Body of pancreas (tissue), 4 donors: ENCODE data around the gene ABHD16A. TPM values are rescaled to one million over a fixed set of nuclear protein-coding genes. Genes with fewer than 3 reads are reported as not detected.

Source experiments
- ATAC-seq: fragments of 150-250 bp; one replicate; pipeline ENCODE4 v1.9.1; 2016
- DNase-seq, 4 donors: peaks; one replicate each; pipeline ENCODE4 v3.0.0-alpha.2; 2019
- H3K27ac ChIP-seq, 4 donors: fragments of 200-600 bp; sonication (generic); 1 replicate in 3 of 4; 2 replicates in 1 of 4; pipeline versions ENCODE4 v1.5.1 to v1.6.1; 2016 to 2019; ENCODE audit warnings: mild to moderate bottlenecking in 1 of 4, mixed read lengths in 1 of 4, moderate library complexity in 1 of 4
- H3K27me3 ChIP-seq, 2 donors: fragments of 200-600 bp; sonication (generic); one replicate each; pipeline ENCODE4 v1.6.0; 2016; ENCODE audit warnings: mild to moderate bottlenecking in 1 of 2
- H3K36me3 ChIP-seq, 2 donors: fragments of 200-600 bp; sonication (generic); replicated peaks in 1 of 2; 2 replicates each; pipeline ENCODE4 v1.5.1; 2016; ENCODE audit warnings: low read depth in 2 of 2; ENCODE audit not compliant: insufficient read depth in 1 of 2
- H3K4me1 ChIP-seq: fragments of 200-600 bp; sonication (generic); one replicate; pipeline ENCODE4 v1.6.0; 2016
- H3K4me3 ChIP-seq, 2 donors: fragments of 200-600 bp; sonication (generic); 1 replicate in 1 of 2; 2 replicates in 1 of 2; pipeline ENCODE4 v1.5.1; 2016 to 2019
- H3K9me3 ChIP-seq, 3 donors: fragments of 200-600 bp; sonication (generic); 1 replicate in 2 of 3; 2 replicates in 1 of 3; pipeline ENCODE4 v1.5.1; 2016
- CTCF ChIP-seq, 7 experiments: fragments of 450-650 bp in 4 of 7; fragments of 200-600 bp in 3 of 7; sonication (generic) in 3 of 7; IDR thresholded peaks; one replicate each; pipeline ENCODE4 v1.5.1; 2016 to 2019; ENCODE audit warnings: antibody characterized with exemption in 7 of 7
- POLR2A ChIP-seq, 3 donors: fragments of 450-650 bp; IDR thresholded peaks; one replicate each; pipeline ENCODE4 v1.6.1; 2016; ENCODE audit warnings: antibody characterized with exemption in 3 of 3, mild to moderate bottlenecking in 2 of 3
- WGBS, 2 donors: methylation state at CpG; one replicate each; pipeline ENCODE4 v1.1.5; 2017; 5-methylcytosine and 5-hydroxymethylcytosine counted together
- intact Hi-C: fragments of 100-400 bp; cut with DNase I; formaldehyde crosslinking; loops from one replicate; pipeline ENCODE4 v1.15.1; 2023
- total RNA-seq, 2 donors: library from RNA; depleted of rRNA; stranded (reverse); fragments of >200 nt; gene quantifications; one replicate each; pipeline ENCODE4 v1.1.0, GENCODE V29; 2016

Gene ABHD16A
- total RNA-seq, 2 donors from 2014 or later = 24.7 to 38.1 TPM

- H3K27ac ChIP-seq = no peak within 1 kb of the TSS
- H3K9me3 ChIP-seq = no peaks in the 10 kb centered on the region
- DNase-seq (no peak), ATAC-seq (no peak)
- no peak within 1 kb of the TSS for H3K4me3 ChIP-seq
- H3K4me1 ChIP-seq = peaks cover 11% of the 10 kb centered on the region
- 72 to 90% methylated on average over 4 of the region's 4 CpGs for WGBS, 2 donors
- TF ChIP-seq CTCF (IDR thresholded peaks at IDR 0.05) (no peak), POLR2A (IDR thresholded peaks at IDR 0.05) (no peak)
- intact Hi-C loops = no loop called here
- no peaks in the 10 kb centered on the region for H3K27me3 ChIP-seq
- no peaks in the 10 kb centered on the region for H3K36me3 ChIP-seq
Observed at GRCh38 chr6:31721351-31722020, 18.4 kb upstream of the ABHD16A start, which contains the start of gene LY6G6C. TSS of gene LY6G6C (minus strand) at chr6:31721746. CDS start at chr6:31721679, 67 bp downstream.

- TF ChIP-seq CTCF (IDR thresholded peaks at IDR 0.05) (no peak), POLR2A (IDR thresholded peaks at IDR 0.05) (no peak)
- H3K27me3 ChIP-seq = no peaks in the 10 kb centered on the region
- no peak for ATAC-seq
- WGBS, 2 donors = 65 to 72% methylated on average over 5 of the region's 5 CpGs
- peaks cover 11% of the 10 kb centered on the region for H3K4me1 ChIP-seq
- no peak for DNase-seq
- intact Hi-C loops = no loop called here
- H3K4me3 ChIP-seq = no peak overlapping the region
- H3K27ac ChIP-seq = no peak overlapping the region
- H3K9me3 ChIP-seq = no peaks in the 10 kb centered on the region
- no peaks in the 10 kb centered on the region for H3K36me3 ChIP-seq
Observed at GRCh38 chr6:31720196-31720770, 17.2 kb upstream of the ABHD16A start.

GRCh38 chr6:31719001-31719400 lies 15.9 kb upstream of the ABHD16A start:
- no peak overlapping the region for H3K4me3 ChIP-seq
- H3K27me3 ChIP-seq = no peaks in the 10 kb centered on the region
- DNase-seq (no peak), ATAC-seq (no peak)
- TF ChIP-seq POLR2A (IDR thresholded peaks at IDR 0.05) (no peak), CTCF (IDR thresholded peaks at IDR 0.05) (no peak)
- no peaks in the 10 kb centered on the region for H3K9me3 ChIP-seq
- no peaks in the 10 kb centered on the region for H3K36me3 ChIP-seq
- peaks cover 11% of the 10 kb centered on the region for H3K4me1 ChIP-seq
- intact Hi-C loops = no loop called here
- WGBS, 2 donors = 52 to 65% methylated on average over 5 to 6 of the region's 6 CpGs
- peak overlapping the region in 2 of 4 donors; percentile 30 for H3K27ac ChIP-seq

GRCh38 chr6:31718265-31718664 lies 15.1 kb upstream of the ABHD16A start:
- TF ChIP-seq POLR2A (IDR thresholded peaks at IDR 0.05) = no peak
- no peak for TF ChIP-seq CTCF (IDR thresholded peaks at IDR 0.05)
- H3K36me3 ChIP-seq = no peaks in the 10 kb centered on the region
- WGBS, 2 donors = 36 to 50% methylated on average over 1 of the region's 1 CpG
- peaks cover 11% of the 10 kb centered on the region for H3K4me1 ChIP-seq
- intact Hi-C loops = no loop called here
- H3K4me3 ChIP-seq = no peak overlapping the region
- DNase-seq (peak in 3 of 4 donors; percentile 29 to 38 (median 30)), ATAC-seq (peak; percentile 58)
- H3K9me3 ChIP-seq = no peaks in the 10 kb centered on the region
- H3K27me3 ChIP-seq = no peaks in the 10 kb centered on the region
- H3K27ac ChIP-seq = peak overlapping the region in 2 of 4 donors; percentile 30
